ENCODE data around the gene EID3. TPM values are rescaled to one million over a fixed set of nuclear protein-coding genes. Genes with fewer than 3 reads are reported as not detected.

The EID3 gene
- total and polyA plus RNA-seq, 8 donors = 1.6 to 78.1 (median 19.5) TPM

DNA sequence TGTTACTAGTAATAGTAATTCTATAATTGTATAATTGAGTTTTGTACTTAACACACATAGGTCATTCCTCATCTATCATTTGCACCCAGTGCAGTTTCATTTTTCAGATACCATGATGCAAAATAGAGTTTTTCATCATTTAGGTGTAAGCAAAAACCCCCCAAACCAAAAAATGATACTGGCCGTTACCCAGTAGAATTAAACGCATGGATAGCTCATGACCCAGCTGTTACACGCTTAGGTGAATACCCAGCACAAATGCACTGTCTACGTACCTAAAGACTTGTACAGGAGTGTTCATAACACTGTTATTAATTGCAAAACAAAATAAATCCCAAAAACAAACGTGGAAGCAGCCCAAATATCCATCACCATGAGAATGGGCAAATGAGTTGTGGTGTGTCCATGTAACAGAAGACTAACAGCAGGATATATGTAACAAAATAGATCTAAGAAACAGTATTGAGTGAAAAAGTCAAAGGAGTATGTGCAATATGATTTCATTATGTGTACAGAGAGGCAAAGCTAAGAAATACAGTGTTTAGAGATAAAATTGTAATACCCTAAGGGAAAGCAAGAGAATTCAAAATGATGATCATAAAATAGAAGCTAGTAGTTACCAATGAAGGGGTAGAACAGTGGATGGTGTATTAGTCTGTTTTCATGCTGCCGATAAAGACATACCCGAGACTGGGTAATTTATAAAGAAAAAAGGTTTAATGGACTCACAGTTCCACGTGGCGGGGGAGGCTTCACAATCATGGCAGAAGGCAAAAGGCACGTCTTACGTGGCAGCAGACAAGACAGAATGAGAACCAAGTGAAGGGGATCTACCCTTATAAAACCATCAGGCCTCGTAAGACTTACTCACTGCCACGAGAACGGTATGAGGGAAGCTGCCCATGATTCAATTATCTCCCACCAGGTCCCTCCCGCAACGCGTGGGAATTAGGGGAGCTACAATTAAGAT lies 49.8 kb downstream of the EID3 start:
- 90 to 95% (median 93%) methylated on average over 17 of the region's 17 CpGs for WGBS, 5 donors
- H3K36me3 ChIP-seq = peaks cover 38 to 69% (median 64%) of the 10 kb centered on the region in 4 donors
- TF ChIP-seq POLR2AphosphoS5 (IDR thresholded peaks at IDR 0.05) (no peak), EP300 (IDR thresholded peaks at IDR 0.05) (no peak), POLR2A (IDR thresholded peaks at IDR 0.05) (no peak)
- TF ChIP-seq, protein P1, sequence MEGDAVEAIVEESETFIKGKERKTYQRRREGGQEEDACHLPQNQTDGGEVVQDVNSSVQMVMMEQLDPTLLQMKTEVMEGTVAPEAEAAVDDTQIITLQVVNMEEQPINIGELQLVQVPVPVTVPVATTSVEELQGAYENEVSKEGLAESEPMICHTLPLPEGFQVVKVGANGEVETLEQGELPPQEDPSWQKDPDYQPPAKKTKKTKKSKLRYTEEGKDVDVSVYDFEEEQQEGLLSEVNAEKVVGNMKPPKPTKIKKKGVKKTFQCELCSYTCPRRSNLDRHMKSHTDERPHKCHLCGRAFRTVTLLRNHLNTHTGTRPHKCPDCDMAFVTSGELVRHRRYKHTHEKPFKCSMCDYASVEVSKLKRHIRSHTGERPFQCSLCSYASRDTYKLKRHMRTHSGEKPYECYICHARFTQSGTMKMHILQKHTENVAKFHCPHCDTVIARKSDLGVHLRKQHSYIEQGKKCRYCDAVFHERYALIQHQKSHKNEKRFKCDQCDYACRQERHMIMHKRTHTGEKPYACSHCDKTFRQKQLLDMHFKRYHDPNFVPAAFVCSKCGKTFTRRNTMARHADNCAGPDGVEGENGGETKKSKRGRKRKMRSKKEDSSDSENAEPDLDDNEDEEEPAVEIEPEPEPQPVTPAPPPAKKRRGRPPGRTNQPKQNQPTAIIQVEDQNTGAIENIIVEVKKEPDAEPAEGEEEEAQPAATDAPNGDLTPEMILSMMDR (IDR thresholded peaks at IDR 0.05) = no peak

DNA sequence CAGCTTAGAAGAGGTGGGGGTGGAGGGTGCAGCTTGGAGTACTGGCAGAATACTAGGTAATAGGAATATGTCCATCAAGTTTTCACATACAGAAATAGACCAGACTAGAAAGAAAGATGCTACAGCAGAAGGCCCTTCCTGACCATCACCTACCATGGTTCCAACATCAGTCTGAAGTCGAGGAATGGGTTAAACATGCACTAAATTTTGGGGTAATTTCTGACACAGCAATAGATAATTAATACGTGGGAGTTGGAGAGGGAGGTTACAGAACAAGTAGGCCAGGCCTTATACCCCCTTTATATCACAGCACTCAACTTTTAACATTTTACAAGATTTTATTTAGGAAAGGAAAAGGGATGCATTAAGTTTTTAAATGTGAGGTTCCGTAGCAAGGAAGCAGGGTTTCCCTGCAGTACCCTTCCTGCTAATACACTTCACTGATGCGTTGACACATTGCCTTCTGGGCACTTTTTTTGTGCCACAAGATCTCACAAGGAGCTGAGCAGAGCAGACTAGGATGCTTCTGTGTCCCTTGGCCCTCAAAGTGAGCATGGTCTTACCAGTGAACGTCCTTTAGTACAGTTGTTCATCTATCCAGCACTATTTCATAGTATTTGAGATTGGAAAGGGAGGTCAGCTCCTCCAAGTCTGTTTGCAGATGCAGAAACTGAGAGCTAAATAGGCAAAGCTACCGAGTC lies 50.8 kb downstream of the EID3 start:
- Histone ChIP-seq H3K27ac (no peak overlapping the region), H3K27me3 (no peaks in the 10 kb centered on the region), H3K4me1 (peaks cover 0 to 6% (median 0%) of the 10 kb centered on the region in 4 donors), H3K9me3 (no peaks in the 10 kb centered on the region), H3K4me3 (no peak overlapping the region), H3K36me3 (peaks cover 28 to 59% (median 54%) of the 10 kb centered on the region in 4 donors)
- TF ChIP-seq, protein P1 (IDR thresholded peaks at IDR 0.05) = no peak
- no peak for TF ChIP-seq EP300 (IDR thresholded peaks at IDR 0.05)
- TF ChIP-seq POLR2AphosphoS5 (IDR thresholded peaks at IDR 0.05) = no peak
- TF ChIP-seq POLR2A (IDR thresholded peaks at IDR 0.05) = no peak
- DNase-seq = no peak
- WGBS, 5 donors = 73 to 84% (median 81%) methylated on average over 6 of the region's 6 CpGs
- intact Hi-C loops (cut with DNase I; ENCODE audit: low total_unique reads) = no loop called here

More for the DNA sequence above, 49.8 kb downstream of the EID3 start:
- Histone ChIP-seq H3K27me3 (no peaks in the 10 kb centered on the region), H3K4me1 (peaks cover 0 to 2% (median 0%) of the 10 kb centered on the region in 4 donors), H3K27ac (no peak overlapping the region), H3K4me3 (no peak overlapping the region), H3K9me3 (no peaks in the 10 kb centered on the region)
- no peak for DNase-seq
- intact Hi-C loops (cut with DNase I; ENCODE audit: low total_unique reads) = no loop called here

Other genes with a start within 250 kb of the EID3 start
- 10 to 100 TPM in 4 of 5 donors, 1 to 10 TPM in 1; 2.9 to 50.1 (median 21.6) TPM for gene HCFC2, start 239.2 kb upstream of the EID3 start, total RNA-seq
- gene HCFC2, start 239.2 kb upstream of the EID3 start, polyA plus RNA-seq = 1 to 10 TPM; 4.4 to 7.0 (median 6.2) TPM
- 10 to 100 TPM in 3 of 5 donors, 1 to 10 TPM in 2; 1.4 to 47.5 (median 19.1) TPM for gene NFYB, start 165.5 kb upstream of the EID3 start, total RNA-seq
- 10 to 100 TPM; 19.2 to 26.4 (median 20.9) TPM for gene NFYB, start 165.5 kb upstream of the EID3 start, polyA plus RNA-seq
- 100 to 1,000 TPM in 2 of 5 donors, 10 to 100 TPM in 3; 61.8 to 208 (median 89.5) TPM for gene TXNRD1, start 88.0 kb upstream of the EID3 start, total RNA-seq
- gene TXNRD1, start 88.0 kb upstream of the EID3 start, polyA plus RNA-seq = 10 to 100 TPM; 19.4 to 64.3 (median 54.2) TPM
- gene CHST11, start 153.2 kb downstream of the EID3 start, total RNA-seq = 100 to 1,000 TPM in 1 of 5 donors, 10 to 100 TPM in 3, 1 to 10 TPM in 1; 9.7 to 192 (median 30.1) TPM
- gene CHST11, start 153.2 kb downstream of the EID3 start, polyA plus RNA-seq = 1 to 10 TPM; 2.3 to 5.5 (median 3.1) TPM